Cortex of kidney (tissue), 1 donor: Measurements from ENCODE around the gene CAV3.

Experiments used
- DNase-seq: peaks from one replicate; lab custom pipeline; 2025; lab: John Stamatoyannopoulos, UW

CAV3 gene

DNA sequence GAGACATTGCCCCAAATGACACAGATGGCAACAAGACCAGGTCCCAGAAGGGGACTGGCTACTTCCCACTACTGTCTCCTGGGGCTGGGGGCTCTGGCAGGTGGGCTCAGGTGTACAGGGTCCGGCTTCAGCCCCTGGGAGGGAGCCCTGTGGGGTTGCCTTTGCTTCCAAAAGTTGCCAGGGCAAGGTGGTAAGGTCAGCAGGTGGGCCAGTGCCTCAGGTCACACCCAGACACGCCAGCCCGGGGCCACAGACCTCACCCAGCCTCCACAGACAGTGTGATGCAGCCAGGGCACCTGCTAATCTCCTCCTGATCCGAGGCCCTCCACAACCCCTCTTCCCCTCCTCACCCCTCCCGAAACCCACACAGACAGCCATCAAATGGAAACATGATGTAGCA, 28.3 kb downstream of the CAV3 start:
- DNase-seq = no peak

DNA sequence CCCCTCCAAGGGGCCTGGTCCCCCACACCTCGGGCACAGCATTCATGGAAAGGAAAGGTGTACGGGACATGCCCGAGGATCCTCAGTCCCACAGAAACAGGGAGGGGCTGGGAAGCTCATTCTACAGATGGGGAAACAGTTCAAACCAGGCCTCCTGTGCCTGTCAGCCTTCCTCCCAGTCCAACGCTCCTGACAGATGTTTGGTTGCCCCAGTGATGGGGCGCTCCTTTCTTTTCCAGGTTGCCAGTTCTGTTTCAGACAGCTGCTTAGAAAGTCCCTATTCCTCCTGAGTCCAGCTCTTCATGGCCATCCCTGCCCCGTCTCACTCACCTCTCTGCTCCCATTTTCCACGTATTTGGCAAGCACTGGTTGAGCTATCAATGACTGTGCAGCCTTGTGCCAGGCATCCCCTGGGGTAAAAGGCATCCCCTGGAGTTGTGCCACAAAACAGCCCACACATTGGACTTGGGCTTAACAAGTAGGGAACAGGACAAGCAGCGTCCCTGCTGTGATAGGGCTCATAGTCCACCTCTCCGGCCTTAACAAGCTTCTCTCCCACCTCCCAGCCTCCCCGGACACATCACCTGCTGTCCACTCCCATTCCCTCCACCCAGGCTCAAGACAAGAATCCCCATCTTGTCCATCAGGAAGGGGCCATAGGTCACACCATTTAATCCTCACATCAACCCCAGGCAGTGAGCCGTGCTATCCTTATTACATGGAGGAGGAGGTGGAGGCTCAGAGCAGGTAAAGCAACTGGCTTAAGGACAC, 29.2 kb downstream of the CAV3 start:
- no peak for DNase-seq

GRCh38 chr3:8764528-8764927, 30.9 kb downstream of the CAV3 start:
- no peak for DNase-seq

GRCh38 chr3:8765528-8765927, 31.9 kb downstream of the CAV3 start:
- DNase-seq = no peak

DNA sequence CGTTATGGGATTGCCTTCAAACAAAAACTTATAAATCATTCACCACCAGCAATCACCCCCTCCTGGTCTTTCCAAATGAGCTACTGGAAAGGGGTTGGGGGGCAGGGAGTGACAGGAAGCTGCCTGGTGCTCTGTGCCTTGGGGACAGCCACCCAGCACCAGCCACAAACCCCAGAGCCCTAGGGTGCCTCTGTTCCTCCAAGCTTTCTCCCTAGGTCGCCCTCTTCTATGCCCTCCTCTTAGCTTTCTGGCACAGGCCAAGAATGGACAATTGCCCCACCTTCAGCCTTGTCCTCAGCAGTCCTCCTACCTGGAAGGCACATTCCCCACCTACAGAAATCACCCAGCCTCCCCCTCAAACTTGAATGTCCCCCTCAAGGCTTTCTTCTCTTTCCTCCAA, 32.5 kb downstream of the CAV3 start:
- DNase-seq = no peak

- no peak for DNase-seq
Observed at GRCh38 chr3:8767256-8767666, 33.7 kb downstream of the CAV3 start.

GRCh38 chr3:8767667-8768363, 34.2 kb downstream of the CAV3 start:
- DNase-seq = no peak

GRCh38 chr3:8768364-8769087, 34.9 kb downstream of the CAV3 start:
- no peak for DNase-seq

DNA sequence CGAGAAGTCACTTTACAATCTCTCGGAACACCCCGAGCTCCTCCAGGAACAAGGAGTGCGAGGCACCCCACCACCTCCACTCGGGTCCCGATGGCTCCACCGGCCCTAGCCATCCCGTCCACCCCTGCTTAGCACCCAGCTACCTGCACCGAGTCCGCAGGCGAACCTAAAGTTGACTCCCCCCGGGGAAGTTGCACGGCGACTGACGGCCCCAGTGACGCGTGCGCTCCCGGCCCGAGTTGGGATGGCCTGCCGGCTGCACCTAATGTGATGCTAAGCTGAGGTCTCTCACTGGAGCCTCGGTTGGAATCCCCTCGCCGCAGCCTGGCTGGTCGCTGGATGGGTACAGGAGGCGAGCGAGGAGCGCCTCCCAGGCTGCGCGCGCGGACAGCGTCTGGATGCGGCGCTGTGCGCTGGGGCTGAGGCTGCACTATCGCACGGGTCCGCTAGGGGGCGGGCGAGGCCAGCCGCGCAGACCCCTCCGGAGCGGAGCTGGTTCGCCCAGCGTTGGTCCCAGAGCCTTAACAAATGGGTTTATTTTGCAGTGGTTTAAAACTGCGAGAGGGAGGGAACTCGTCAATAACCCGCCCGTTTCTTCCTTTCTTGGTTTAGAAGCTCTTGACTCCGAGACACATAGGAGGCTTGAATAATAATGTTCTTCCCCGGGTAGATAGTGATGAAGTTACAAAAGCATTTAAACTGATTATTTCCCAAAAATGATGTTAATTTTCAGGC, 35.7 kb downstream of the CAV3 start, which contains the start of gene OXTR:
TSS of gene OXTR (minus strand) at position 526 of the 735 bp plus-strand sequence. CDS start 1,426 bp downstream, outside the sequence.
- no peak for DNase-seq

DNA sequence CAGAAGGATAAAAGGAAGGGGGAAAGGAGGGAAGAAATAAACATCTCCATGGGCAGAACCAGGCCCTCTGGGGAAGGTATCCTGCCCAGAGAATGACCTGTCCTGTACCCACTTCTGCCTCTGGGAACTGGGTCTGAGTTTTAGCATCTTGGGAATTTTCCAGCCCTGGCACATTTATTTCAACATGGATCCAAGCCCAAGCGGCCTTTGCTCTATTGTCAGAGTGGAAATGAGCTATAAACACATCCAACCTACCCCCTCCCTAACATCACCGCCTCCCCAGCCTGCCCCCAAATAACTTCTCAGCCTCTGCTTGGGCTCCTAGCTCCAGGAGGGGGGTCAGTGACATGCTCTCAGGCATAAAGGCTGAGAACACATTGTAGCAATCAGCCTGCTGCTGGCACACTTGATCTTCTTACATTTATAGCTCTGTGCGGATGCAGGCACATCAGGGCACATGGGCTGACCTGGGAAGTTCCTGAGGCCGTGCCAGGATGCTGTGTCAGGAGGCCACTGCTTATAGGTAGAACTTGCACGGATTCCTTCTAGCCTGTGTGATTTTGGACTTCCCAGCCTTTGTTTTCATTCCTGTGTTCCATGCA, 40.4 kb downstream of the CAV3 start:
- no peak for DNase-seq

GRCh38 chr3:8775181-8775580, 41.6 kb downstream of the CAV3 start:
- DNase-seq = no peak

DNA sequence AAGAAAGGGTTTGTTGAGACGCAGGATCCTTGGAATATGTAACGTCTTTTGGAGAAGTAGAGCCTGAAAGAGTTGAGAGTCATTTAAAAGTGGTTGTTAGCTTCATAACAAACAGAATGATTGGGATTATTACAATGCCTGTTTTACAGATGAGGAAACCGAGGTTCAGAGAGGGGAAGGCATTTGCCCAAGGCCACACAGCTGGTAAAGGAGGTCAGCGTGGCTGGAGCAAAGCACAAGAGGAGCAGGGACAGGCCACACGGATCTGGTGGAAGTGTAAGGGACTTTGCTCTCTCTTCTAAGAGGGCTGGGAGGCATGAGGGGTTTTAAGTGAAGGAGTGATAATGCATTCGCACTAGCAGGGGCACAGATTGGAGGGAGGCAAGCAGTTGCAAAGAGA, 42.0 kb downstream of the CAV3 start:
- no peak for DNase-seq

DNA sequence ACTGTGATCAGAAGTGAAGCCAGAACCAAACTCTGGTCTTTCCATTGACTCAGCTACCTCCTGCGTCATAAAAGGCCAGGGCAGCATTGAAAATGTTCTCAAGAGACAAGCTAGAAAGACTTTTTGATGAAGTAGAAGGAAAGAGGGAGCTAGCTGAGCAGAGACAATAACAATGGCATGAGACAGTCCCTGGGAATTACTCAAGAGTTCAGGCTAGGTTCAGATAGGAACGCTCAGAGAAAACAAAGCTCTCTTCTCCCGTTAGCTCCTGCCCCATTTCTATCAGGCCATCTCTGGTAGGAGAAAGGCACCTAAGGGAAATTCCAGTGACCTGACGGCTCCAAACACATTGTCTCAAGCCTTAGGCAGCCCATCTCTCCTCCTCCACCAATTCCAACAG, 42.8 kb downstream of the CAV3 start:
- no peak for DNase-seq

DNA sequence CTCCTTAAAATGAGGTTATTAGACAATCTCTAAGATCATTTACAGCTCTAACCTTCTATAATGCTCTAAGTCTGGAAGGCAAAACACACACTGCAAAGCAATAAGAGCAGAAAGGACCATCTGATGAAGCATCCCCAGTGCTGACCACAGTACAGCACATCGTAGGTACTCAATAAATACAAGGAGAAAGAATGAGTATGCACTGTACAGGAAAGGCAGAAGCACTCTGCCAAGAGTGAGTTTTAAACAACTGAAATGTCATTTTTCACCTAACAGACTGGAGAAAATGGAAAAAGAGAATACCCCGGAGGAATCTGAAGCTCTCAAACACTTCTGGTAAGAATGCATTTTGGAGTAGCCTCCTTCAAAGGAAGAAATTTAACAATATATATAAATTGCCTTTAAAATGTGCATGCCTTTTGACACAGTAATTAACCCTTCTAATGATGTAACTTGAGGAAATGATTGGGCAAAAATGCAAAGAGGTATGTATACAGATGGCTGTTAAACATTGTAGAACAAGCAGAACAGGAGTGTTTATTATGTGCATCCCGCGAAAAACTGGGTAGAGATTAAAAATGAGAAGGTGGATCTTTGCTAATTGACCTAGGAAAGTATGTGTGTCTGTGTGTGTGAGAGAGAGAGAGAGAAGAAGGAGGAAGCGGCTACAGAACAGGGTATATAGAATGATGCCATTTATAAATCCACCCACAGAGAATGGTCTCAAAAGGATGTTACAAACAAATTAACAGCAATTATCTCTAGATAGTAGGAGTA, 43.8 kb downstream of the CAV3 start:
- no peak for DNase-seq

- DNase-seq = no peak
Observed at GRCh38 chr3:8777978-8778267, 44.3 kb downstream of the CAV3 start.

DNA sequence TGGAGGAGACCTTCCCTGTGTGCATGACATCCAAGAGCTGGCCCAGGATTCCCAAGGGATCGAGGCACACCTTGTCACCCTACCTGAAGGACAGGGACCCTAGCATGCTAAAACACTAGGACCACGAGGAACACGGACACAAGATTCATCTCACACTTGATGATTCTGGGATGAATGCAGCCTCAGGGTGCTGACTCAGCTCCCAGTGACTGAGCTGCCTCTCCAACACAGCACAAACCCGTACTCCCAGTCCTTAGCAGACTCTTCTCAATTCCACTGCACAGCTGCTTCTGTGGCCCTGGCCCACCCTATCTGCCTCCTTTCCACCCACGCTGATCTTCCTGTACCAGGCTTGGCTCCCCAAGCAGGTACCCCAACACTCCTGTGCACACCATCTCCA, 44.9 kb downstream of the CAV3 start:
- no peak for DNase-seq

DNA sequence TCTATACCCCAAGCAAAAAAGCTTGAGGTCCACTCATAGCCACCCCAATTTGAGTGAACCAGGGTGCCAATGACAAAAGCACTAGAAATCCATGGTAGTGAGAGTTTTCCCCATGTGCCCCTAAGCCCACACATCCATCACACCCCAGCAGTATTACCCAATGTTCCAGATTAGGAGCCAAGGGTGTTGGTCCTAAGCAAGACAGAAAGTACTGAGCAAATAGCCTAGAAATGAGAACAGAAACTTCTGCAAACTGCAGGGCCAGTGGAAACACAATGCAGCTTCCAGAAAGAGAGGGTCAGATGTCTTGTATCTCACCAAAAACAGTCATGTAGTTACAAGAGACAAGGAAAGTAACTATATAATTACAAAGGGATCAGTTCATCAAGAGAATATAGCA, 46.7 kb downstream of the CAV3 start:
- DNase-seq = no peak

DNA sequence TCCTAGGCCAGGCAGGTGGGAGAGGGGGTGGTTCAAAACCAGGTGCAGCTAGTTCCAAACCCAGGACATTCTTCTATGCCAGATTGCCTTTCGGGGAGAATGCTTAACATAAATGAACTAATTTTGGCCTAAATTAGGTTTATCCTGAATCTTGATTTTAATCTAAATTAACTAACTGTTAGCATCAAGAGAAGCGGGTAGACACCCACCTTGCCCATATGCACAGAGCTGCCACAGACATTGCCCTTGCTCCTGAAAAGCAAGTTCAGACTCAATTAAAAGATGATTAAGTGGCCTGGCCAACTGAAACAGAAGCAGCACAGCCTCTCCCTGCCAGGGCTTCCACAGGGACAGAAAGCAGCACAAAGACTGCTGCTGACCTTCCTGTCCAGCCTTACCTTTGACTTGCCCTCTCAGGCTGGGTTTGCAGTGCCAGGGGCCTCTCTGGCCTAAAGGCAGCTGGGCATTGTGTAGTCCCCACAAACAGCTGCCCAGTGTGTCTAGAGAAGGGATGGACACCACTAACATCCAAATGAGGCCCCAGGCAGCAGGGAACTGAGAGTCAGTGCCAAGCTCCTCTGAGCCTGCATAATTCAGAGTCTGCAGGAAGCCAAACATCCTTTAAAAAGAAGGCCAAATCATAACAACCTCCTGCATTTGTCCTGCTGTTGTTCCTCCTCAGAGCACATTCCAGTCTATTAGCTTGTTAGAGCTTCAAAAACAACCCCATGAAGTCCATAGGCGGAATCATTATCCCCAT, 51.3 kb downstream of the CAV3 start:
- no peak for DNase-seq

GRCh38 chr3:8790529-8790928, 56.9 kb downstream of the CAV3 start:
- no peak for DNase-seq

DNA sequence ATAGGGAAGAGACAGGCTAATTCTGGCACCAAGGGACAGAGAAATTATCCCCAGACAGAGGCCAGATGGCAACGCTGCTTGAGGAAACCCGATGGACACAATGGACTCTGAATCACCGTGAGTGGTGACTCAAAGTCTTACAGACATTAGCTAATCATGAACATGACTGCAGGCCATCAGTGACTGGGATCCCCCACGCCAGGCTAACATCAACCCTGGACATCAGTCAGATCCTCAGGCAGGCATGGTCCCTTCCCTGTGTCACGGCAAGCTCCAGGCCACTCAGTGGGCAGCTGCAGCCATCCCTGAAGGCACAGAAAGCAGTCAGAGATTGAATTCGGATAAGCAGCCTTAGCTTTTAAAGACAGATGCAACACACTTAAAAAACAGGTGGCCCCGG, 59.6 kb downstream of the CAV3 start:
- DNase-seq = no peak
